Tibial artery (tissue), 4 donors: ENCODE data around the gene GRM5.

Experiments
- DNase-seq, 2 donors: peaks; one replicate each; pipeline ENCODE4 v3.0.0-alpha.2; 2019
- H3K27ac ChIP-seq, 2 donors: fragments of 200-600 bp; sonication (generic) in 1 of 2; 1 replicate in 1 of 2; 2 replicates in 1 of 2; pipeline ENCODE4 v1.5.1; 2018 to 2019; ENCODE audit warnings: mild to moderate bottlenecking in 1 of 2
- H3K27me3 ChIP-seq, 2 donors: fragments of 200-600 bp; sonication (generic) in 1 of 2; one replicate each; pipeline versions ENCODE4 v1.5.1 to v1.6.0; 2016 to 2019
- H3K36me3 ChIP-seq, 3 donors: fragments of 200-600 bp; sonication (generic) in 2 of 3; one replicate each; pipeline ENCODE4 v1.5.1; 2016 to 2019; ENCODE audit warnings: mild to moderate bottlenecking in 2 of 3
- H3K4me1 ChIP-seq, 4 donors: fragments of 200-600 bp; sonication (generic) in 2 of 4; 1 replicate in 3 of 4; 2 replicates in 1 of 4; pipeline ENCODE4 v1.5.1; 2016 to 2019
- H3K4me3 ChIP-seq, 2 donors: fragments of 200-600 bp; sonication (generic) in 1 of 2; 1 replicate in 1 of 2; 2 replicates in 1 of 2; pipeline ENCODE4 v1.5.1; 2018 to 2019; ENCODE audit warnings: mild to moderate bottlenecking in 2 of 2
- H3K9me3 ChIP-seq, 3 donors: fragments of 200-600 bp; sonication (generic) in 1 of 3; one replicate each; pipeline ENCODE4 v1.5.1; 2016 to 2019
- CTCF ChIP-seq, 2 experiments: fragments of 200-600 bp in 1 of 2; fragments of 450-650 bp in 1 of 2; IDR thresholded peaks; one replicate each; pipeline ENCODE4 v1.5.1; 2017 to 2019; ENCODE audit warnings: antibody characterized with exemption in 2 of 2, mild to moderate bottlenecking in 1 of 2, moderate library complexity in 1 of 2
- intact Hi-C: fragments of 100-400 bp; cut with DNase I; formaldehyde crosslinking; loops from one replicate; pipeline ENCODE4 v1.15.0; 2023; ENCODE audit warnings: low total_unique reads

Gene GRM5

GRCh38 chr11:88531831-88532230, 534.0 kb downstream of the GRM5 start:
- no peaks in the 10 kb centered on the region for H3K27me3 ChIP-seq
- TF ChIP-seq CTCF (IDR thresholded peaks at IDR 0.05), result no peak
- no peaks in the 10 kb centered on the region for H3K36me3 ChIP-seq
- H3K9me3 ChIP-seq, result no peaks in the 10 kb centered on the region
- intact Hi-C loops, result no loop called here
- H3K27ac ChIP-seq, result no peak overlapping the region
- DNase-seq, result no peak
- H3K4me3 ChIP-seq, result no peak overlapping the region
- peaks cover 0 to 15% (median 0%) of the 10 kb centered on the region in 4 donors for H3K4me1 ChIP-seq

- Histone ChIP-seq H3K9me3 (no peaks in the 10 kb centered on the region), H3K27me3 (no peaks in the 10 kb centered on the region), H3K36me3 (no peaks in the 10 kb centered on the region), H3K4me1 (no peaks in the 10 kb centered on the region), H3K27ac (no peak overlapping the region), H3K4me3 (no peak overlapping the region)
- no peak for DNase-seq
- intact Hi-C loops, result no loop called here
- no peak for TF ChIP-seq CTCF (IDR thresholded peaks at IDR 0.05)
Measured at GRCh38 chr11:88529426-88529825, 536.4 kb downstream of the GRM5 start.

- H3K36me3 ChIP-seq, result no peaks in the 10 kb centered on the region
- H3K4me3 ChIP-seq, result no peak overlapping the region
- H3K4me1 ChIP-seq, result no peaks in the 10 kb centered on the region
- DNase-seq, result no peak
- H3K27me3 ChIP-seq, result no peaks in the 10 kb centered on the region
- TF ChIP-seq CTCF (IDR thresholded peaks at IDR 0.05), result no peak
- no peaks in the 10 kb centered on the region for H3K9me3 ChIP-seq
- intact Hi-C loops, result no loop called here
- no peak overlapping the region for H3K27ac ChIP-seq
Measured at GRCh38 chr11:88523386-88524071, 542.3 kb downstream of the GRM5 start.

- intact Hi-C loops, result no loop called here
- Histone ChIP-seq H3K27ac (no peak overlapping the region), H3K36me3 (no peaks in the 10 kb centered on the region)
Measured at GRCh38 chr11:88522624-88523385, 543.0 kb downstream of the GRM5 start.

GRCh38 chr11:88521799-88522201, 544.0 kb downstream of the GRM5 start:
- H3K9me3 ChIP-seq, result no peaks in the 10 kb centered on the region
- DNase-seq, result no peak
- H3K4me3 ChIP-seq, result no peak overlapping the region
- no peak for TF ChIP-seq CTCF (IDR thresholded peaks at IDR 0.05)
- no peaks in the 10 kb centered on the region for H3K27me3 ChIP-seq
- no peak overlapping the region for H3K27ac ChIP-seq
- no peaks in the 10 kb centered on the region for H3K36me3 ChIP-seq
- intact Hi-C loops, result no loop called here
- H3K4me1 ChIP-seq, result no peaks in the 10 kb centered on the region

More at GRCh38 chr11:88522624-88523385, 543.0 kb downstream of the GRM5 start:
- Histone ChIP-seq H3K4me3 (no peak overlapping the region), H3K4me1 (no peaks in the 10 kb centered on the region), H3K27me3 (no peaks in the 10 kb centered on the region), H3K9me3 (no peaks in the 10 kb centered on the region)
- DNase-seq, result no peak
- no peak for TF ChIP-seq CTCF (IDR thresholded peaks at IDR 0.05)
